NCI-H1105 (cell line): ENCODE data around the gene PRKD2.

Experiments
- DNase-seq: peaks from one replicate; lab custom pipeline; 2025; lab: John Stamatoyannopoulos, UW

PRKD2 gene

GRCh38 chr19:46704379-46705076 lies 12.4 kb downstream of the PRKD2 start:
- no peak for DNase-seq

GRCh38 chr19:46700704-46701103 lies 16.2 kb downstream of the PRKD2 start:
- no peak for DNase-seq

- no peak for DNase-seq
Measured at GRCh38 chr19:46698395-46699321, 18.3 kb downstream of the PRKD2 start.

- no peak for DNase-seq
Measured at GRCh38 chr19:46697204-46697960, 19.5 kb downstream of the PRKD2 start.

DNA sequence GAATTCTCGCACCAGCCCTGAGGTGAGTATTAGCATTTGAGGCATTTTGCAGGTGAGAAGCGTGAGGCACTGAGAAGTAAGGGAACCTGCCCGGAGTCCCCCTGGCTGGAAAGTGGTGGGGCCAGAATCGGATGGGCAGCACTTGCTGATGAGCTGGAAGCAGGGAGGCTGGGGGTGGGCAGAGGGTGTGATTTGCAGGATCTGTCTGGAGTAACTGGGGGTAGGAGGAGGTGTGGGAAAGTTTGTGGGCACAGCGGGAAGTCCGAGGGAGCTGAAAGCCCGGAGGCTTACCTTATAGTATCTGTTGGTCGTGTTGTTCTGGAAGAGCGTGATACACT lies 20.1 kb downstream of the PRKD2 start:
- DNase-seq: no peak

GRCh38 chr19:46696052-46696451 lies 20.9 kb downstream of the PRKD2 start:
- no peak for DNase-seq

- no peak for DNase-seq
Measured at GRCh38 chr19:46693760-46694159, 23.2 kb downstream of the PRKD2 start.

GRCh38 chr19:46692918-46693722 lies 23.8 kb downstream of the PRKD2 start:
- DNase-seq: no peak

GRCh38 chr19:46691948-46692347 lies 25.0 kb downstream of the PRKD2 start:
- DNase-seq: no peak

GRCh38 chr19:46691104-46691503 lies 25.8 kb downstream of the PRKD2 start:
- DNase-seq: no peak

DNA sequence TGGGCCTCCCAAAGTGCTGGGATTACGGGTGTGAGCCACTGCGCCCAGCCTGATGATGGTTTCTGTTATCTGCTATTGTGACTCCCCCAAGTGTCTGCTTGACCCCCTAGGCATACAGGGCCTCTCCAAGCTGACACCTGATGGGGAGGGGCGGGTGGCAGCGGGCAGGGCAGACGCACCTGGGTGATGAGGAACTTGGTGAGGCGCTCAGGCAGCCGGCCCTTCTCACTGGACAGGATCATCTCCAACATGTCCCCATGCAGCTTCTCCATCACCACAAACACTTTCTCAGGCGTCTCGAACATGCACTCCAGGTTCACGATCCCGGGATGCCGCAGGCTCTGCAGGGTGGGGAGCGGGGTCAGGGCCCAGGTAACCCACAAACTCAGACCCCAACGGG lies 27.6 kb downstream of the PRKD2 start:
- DNase-seq: no peak

DNA sequence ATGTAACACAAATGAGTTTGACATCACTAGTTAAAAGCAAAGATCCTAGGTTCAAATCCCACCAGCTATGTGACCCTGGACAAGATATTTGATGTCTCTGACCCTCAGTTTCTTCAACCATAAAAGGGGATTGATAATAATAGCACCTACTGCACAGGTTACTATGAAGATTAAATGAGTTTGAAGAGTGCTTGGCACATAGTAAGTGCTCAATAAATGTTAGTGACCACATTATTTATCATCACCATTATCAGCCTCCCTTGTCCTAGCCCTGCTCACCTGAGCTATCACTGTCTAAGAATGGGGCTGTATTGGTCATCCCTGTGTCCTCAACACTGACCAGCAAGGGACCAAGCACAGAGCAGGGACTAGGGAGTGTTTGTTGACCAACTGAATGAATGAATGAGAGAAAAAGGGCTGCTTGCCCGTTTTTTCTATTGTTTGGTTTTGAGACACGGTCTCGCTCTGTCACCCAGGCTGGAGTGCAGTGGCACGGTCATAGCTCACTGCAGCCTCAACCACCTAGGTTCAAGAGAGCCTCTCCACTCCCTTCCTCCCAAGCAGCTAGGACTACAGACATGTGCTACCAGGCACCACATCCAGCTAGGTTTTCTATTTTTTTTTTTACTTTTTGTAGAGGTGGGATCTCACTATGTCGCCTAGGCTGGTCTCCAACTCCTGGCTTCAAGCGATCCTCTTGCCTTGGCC lies 29.3 kb downstream of the PRKD2 start:
- DNase-seq: no peak

DNA sequence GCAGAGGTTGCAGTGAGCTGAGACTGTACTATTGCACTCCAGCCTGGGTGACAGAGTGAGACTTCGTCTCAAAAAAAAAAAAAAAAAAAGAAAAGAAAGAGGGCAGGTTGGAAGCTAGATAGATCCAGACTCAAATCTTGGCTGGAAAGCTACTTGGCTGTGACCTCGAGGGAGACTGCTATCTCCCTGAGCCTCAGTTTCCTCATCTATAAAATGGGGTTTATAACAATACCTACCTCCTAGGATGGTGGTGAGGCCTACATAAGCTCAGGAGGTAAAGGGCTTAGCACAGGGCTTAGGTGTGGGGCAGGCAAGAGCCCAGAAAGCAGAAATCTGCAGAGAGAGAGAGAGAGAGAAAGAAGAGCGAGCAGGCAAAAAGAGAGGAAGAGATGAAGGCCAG lies 31.7 kb downstream of the PRKD2 start:
- DNase-seq: no peak

- no peak for DNase-seq
Measured at GRCh38 chr19:46678110-46678732, 38.7 kb downstream of the PRKD2 start.

GRCh38 chr19:46674416-46675178 lies 42.3 kb downstream of the PRKD2 start:
- DNase-seq: no peak

DNA sequence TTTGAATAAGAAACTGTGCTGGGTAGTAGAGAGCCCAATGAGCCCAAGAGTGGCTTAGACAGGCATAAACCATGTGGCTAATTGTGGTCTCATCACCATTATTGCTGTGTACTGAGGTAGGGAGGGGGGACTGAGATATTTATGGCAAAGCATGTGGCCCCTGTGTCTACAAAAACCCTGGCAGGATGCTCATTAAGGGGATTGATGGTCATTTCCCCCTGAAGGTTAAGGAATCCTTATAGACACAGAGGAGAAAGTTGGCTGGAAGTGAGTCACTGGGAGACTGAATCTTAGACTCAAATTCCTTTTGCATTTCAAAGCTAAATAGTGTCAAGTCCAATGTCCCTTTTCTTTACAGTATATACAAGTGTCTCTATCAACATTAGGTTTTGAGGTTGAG lies 46.1 kb downstream of the PRKD2 start:
- DNase-seq: no peak

GRCh38 chr19:46668662-46669061 lies 48.3 kb downstream of the PRKD2 start:
- no peak for DNase-seq

- no peak for DNase-seq
Measured at GRCh38 chr19:46665072-46665471, 51.8 kb downstream of the PRKD2 start.

- peak; percentile 79 for DNase-seq
Measured at GRCh38 chr19:46661735-46662592, 55.0 kb downstream of the PRKD2 start.
